PC-9 (cell line): Measurements from ENCODE around the gene SETDB2. TPM values are rescaled to one million over a fixed set of nuclear protein-coding genes. Genes with fewer than 3 reads are reported as not detected.

ENCODE experiments used
- BruUV-seq: library from RNA; stranded (reverse); fragments of 400-500 nt; replicated peaks from 2 replicates; lab custom pipeline; 2021; lab: Mats Ljungman, UMichigan
- CTCF ChIA-PET: fragments of 300-600 bp; sonication (Branson Sonifier 250); formaldehyde crosslinking; loops from one replicate; lab custom pipeline; 2022; ENCODE audit warnings: antibody characterized with exemption; lab: Charles Lee
- POLR2A ChIA-PET: fragments of 300-600 bp; sonication (Branson Sonifier 250); formaldehyde crosslinking; loops from one replicate; lab custom pipeline; 2022; ENCODE audit warnings: antibody characterized with exemption; ENCODE audit not compliant: unreplicated experiment; lab: Charles Lee
- DNase-seq, 2 experiments: peaks; one replicate each; pipeline versions ENCODE4 v3.0.0 to v3.0.0-alpha.2; 2015 to 2022; ENCODE audit warnings: mixed read lengths in 1 of 2
- H2AFZ ChIP-seq: fragments of 200-600 bp; sonication (generic); 2 replicates; pipeline ENCODE4 v1.8.1; 2017; ENCODE audit warnings: antibody characterized with exemption
- H3F3A ChIP-seq: fragments of 200-600 bp; sonication (generic); 2 replicates; pipeline ENCODE4 v1.8.1; 2017; ENCODE audit warnings: antibody characterized with exemption, mild to moderate bottlenecking, low read depth; ENCODE audit not compliant: insufficient read depth
- H3K27ac ChIP-seq: fragments of 200-600 bp; sonication (generic); 2 replicates; pipeline ENCODE4 v1.6.1; 2016; ENCODE audit warnings: mixed run types
- H3K27me3 ChIP-seq: fragments of 200-600 bp; sonication (generic); 2 replicates; pipeline ENCODE4 v1.6.1; 2016; ENCODE audit warnings: low read depth, mixed run types; ENCODE audit not compliant: insufficient read depth
- H3K36me3 ChIP-seq: fragments of 200-600 bp; sonication (generic); 2 replicates; pipeline ENCODE4 v1.6.1; 2016; ENCODE audit warnings: low read depth, mixed run types
- H3K4me1 ChIP-seq: fragments of 200-600 bp; sonication (generic); replicated peaks from 2 replicates; pipeline ENCODE4 v1.6.1; 2016; ENCODE audit warnings: mixed run types; ENCODE audit not compliant: insufficient read depth
- H3K4me2 ChIP-seq: fragments of 200-600 bp; sonication (generic); 2 replicates; pipeline ENCODE4 v1.6.1; 2017; ENCODE audit warnings: mixed run types
- H3K4me3 ChIP-seq: fragments of 200-600 bp; sonication (generic); 2 replicates; pipeline ENCODE4 v1.6.1; 2016; ENCODE audit warnings: mixed run types
- H3K79me2 ChIP-seq: fragments of 200-600 bp; sonication (generic); 2 replicates; pipeline ENCODE4 v1.6.1; 2017; ENCODE audit warnings: low read depth, mixed run types
- H3K9me2 ChIP-seq: fragments of 200-600 bp; sonication (generic); 2 replicates; pipeline ENCODE4 v1.8.1; 2017; ENCODE audit warnings: mild to moderate bottlenecking; ENCODE audit not compliant: insufficient read depth
- H3K9me3 ChIP-seq: fragments of 200-600 bp; sonication (generic); 2 replicates; pipeline ENCODE4 v1.8.1; 2016; ENCODE audit warnings: low read depth; ENCODE audit not compliant: insufficient read depth
- H4K20me1 ChIP-seq: fragments of 200-600 bp; sonication (generic); 2 replicates; pipeline ENCODE4 v1.8.1; 2017; ENCODE audit not compliant: insufficient read depth
- CTCF ChIP-seq: fragments of 200-600 bp; sonication (generic); conservative IDR thresholded peaks from 2 replicates; pipeline ENCODE4 v1.6.1; 2017; ENCODE audit warnings: mixed run types, antibody characterized with exemption, mild to moderate bottlenecking, moderate library complexity
- EZH2 ChIP-seq: fragments of 200-600 bp; sonication (generic); IDR thresholded peaks from 2 replicates; pipeline ENCODE4 v1.8.0; 2017; ENCODE audit warnings: antibody characterized with exemption, low read depth
- intact Hi-C: fragments of 100-400 bp; cut with micrococcal nuclease; formaldehyde crosslinking; loops from one replicate; pipeline ENCODE4 v1.10.0; 2022; ENCODE audit not compliant: unreplicated experiment
- total RNA-seq: library from RNA; stranded (reverse); gene quantifications from 2 replicates; pipeline ENCODE4 v1.2.3, GENCODE V29; 2021

Gene SETDB2
- total RNA-seq, 1 experiment from 2014 or later: 6.9 TPM

GRCh38 chr13:49503951-49504350 lies 59.9 kb downstream of the SETDB2 start:
- TF ChIP-seq EZH2 (no peak), CTCF (no peak)
- Histone ChIP-seq H3K27me3 (no peaks in the 10 kb centered on the region), H3K27ac (no peak overlapping the region), H4K20me1 (no peaks in the 10 kb centered on the region), H3K9me3 (no peaks in the 10 kb centered on the region), H2AFZ (no peak overlapping the region), H3K79me2 (no peaks in the 10 kb centered on the region), H3F3A (peaks cover 6% of the 10 kb centered on the region; the same call in 1 of the 2 replicates), H3K4me1 (no peaks in the 10 kb centered on the region), H3K4me3 (no peak overlapping the region), H3K9me2 (no peaks in the 10 kb centered on the region), H3K36me3 (no peaks in the 10 kb centered on the region), H3K4me2 (no peak overlapping the region)
- ChIA-PET CTCF (no interaction called here), POLR2A (no interaction called here)
- BruUV-seq: no TSS peak
- intact Hi-C loops: no loop called here
- no peak for DNase-seq

- intact Hi-C loops: no loop called here
- Histone ChIP-seq H4K20me1 (no peaks in the 10 kb centered on the region), H3K4me2 (no peak overlapping the region), H3K27ac (no peak overlapping the region), H3F3A (0 out of 2 replicates have a peak, but pooled peaks cover 2% of the 10 kb centered on the region), H3K9me3 (no peaks in the 10 kb centered on the region), H3K4me1 (no peaks in the 10 kb centered on the region), H3K4me3 (no peak overlapping the region), H3K27me3 (no peaks in the 10 kb centered on the region), H3K36me3 (no peaks in the 10 kb centered on the region), H3K79me2 (no peaks in the 10 kb centered on the region), H3K9me2 (no peaks in the 10 kb centered on the region), H2AFZ (no peak overlapping the region)
- ChIA-PET POLR2A (no interaction called here), CTCF (no interaction called here)
- no peak for DNase-seq
- no TSS peak for BruUV-seq
- TF ChIP-seq CTCF: no peak
- no peak for TF ChIP-seq EZH2
Observed at GRCh38 chr13:49512578-49512977, 68.5 kb downstream of the SETDB2 start.

- no peaks in the 10 kb centered on the region for H3K36me3 ChIP-seq
- no peak overlapping the region for H2AFZ ChIP-seq
- no peaks in the 10 kb centered on the region for H3K4me1 ChIP-seq
- H3K27ac ChIP-seq: no peak overlapping the region
- BruUV-seq: no TSS peak
- H3K9me2 ChIP-seq: no peaks in the 10 kb centered on the region
- TF ChIP-seq EZH2 (no peak), CTCF (no peak)
- no peaks in the 10 kb centered on the region for H3F3A ChIP-seq
- H3K9me3 ChIP-seq: no peaks in the 10 kb centered on the region
- ChIA-PET POLR2A (interaction anchor here (0.6 kb wide), 1 partner anchor 121 kb away, joined by 3 read pairs; no protein-coding TSS in a partner anchor), CTCF (no interaction called here)
- no peaks in the 10 kb centered on the region for H3K27me3 ChIP-seq
- H3K4me2 ChIP-seq: no peak overlapping the region
- no peaks in the 10 kb centered on the region for H3K79me2 ChIP-seq
- intact Hi-C loops: no loop called here
- no peak for DNase-seq
- no peak overlapping the region for H3K4me3 ChIP-seq
- no peaks in the 10 kb centered on the region for H4K20me1 ChIP-seq
Observed at GRCh38 chr13:49516467-49516866, 72.4 kb downstream of the SETDB2 start.
